Endodermal cell (in vitro differentiated cells): ENCODE results near the gene CAMK2D. TPM values are rescaled to one million over a fixed set of nuclear protein-coding genes. Genes with fewer than 3 reads are reported as not detected.

ENCODE experiments used
- DNase-seq: peaks from one replicate; pipeline ENCODE4 v3.0.0-alpha.2; 2017
- H3K27ac ChIP-seq: 2 replicates; pipeline ENCODE4 v1.5.1; 2013; ENCODE audit warnings: mild to moderate bottlenecking, low read depth, low read length, moderate library complexity
- H3K27me3 ChIP-seq: 2 replicates; pipeline ENCODE4 v1.6.1; 2013; ENCODE audit warnings: mild to moderate bottlenecking, low read length, moderate library complexity; ENCODE audit not compliant: insufficient read depth, control insufficient read depth, poor library complexity, severe bottlenecking
- H3K36me3 ChIP-seq: 2 replicates; pipeline ENCODE4 v1.7.0; 2013; ENCODE audit warnings: mild to moderate bottlenecking, low read length, moderate library complexity; ENCODE audit not compliant: control insufficient read depth, insufficient read depth
- H3K4me1 ChIP-seq: one replicate; pipeline ENCODE4 v1.7.0; 2013; ENCODE audit warnings: low read length; ENCODE audit not compliant: control insufficient read depth, insufficient read depth
- H3K4me3 ChIP-seq: 2 replicates; pipeline ENCODE4 v1.5.1; 2013; ENCODE audit warnings: mild to moderate bottlenecking, low read length, moderate library complexity
- H3K9ac ChIP-seq: 2 replicates; pipeline ENCODE4 v1.6.1; 2013; ENCODE audit warnings: mild to moderate bottlenecking, low read length, moderate library complexity; ENCODE audit not compliant: poor library complexity, severe bottlenecking; ENCODE audit errors: extremely low read depth
- H3K9me3 ChIP-seq: 2 replicates; pipeline ENCODE4 v1.6.1; 2013; ENCODE audit warnings: mild to moderate bottlenecking, low read length, moderate library complexity; ENCODE audit not compliant: control insufficient read depth
- H3K27ac Mint-ChIP-seq: 2 replicates; pipeline ENCODE4 v1.8.0; 2020; ENCODE audit warnings: mixed read lengths
- H3K27me3 Mint-ChIP-seq: 2 replicates; pipeline ENCODE4 v1.8.0; 2021; ENCODE audit warnings: mild to moderate bottlenecking, mixed read lengths; ENCODE audit not compliant: insufficient read depth
- H3K36me3 Mint-ChIP-seq: 2 replicates; pipeline ENCODE4 v1.8.0; 2020; ENCODE audit warnings: low read depth, mixed read lengths
- H3K4me1 Mint-ChIP-seq: 2 replicates; pipeline ENCODE4 v1.8.0; 2020; ENCODE audit warnings: mixed read lengths
- H3K4me3 Mint-ChIP-seq: 2 replicates; pipeline ENCODE4 v1.8.0; 2020; ENCODE audit warnings: mild to moderate bottlenecking, moderate library complexity, mixed read lengths
- H3K9me3 Mint-ChIP-seq: 2 replicates; pipeline ENCODE4 v1.8.0; 2020; ENCODE audit warnings: mild to moderate bottlenecking, mixed read lengths
- CTCF ChIP-seq: fragments of 200-600 bp; sonication (generic); conservative IDR thresholded peaks from 2 replicates; pipeline ENCODE4 v1.5.0; 2021; ENCODE audit warnings: antibody characterized with exemption, mild to moderate bottlenecking
- WGBS, 2 experiments: methylation state at CpG; one replicate each; pipeline versions ENCODE4 v1.1.5 to v1.1.7; 2013; ENCODE audit warnings: missing lambda C conversion rate in 2 of 2, mixed read lengths in 1 of 2; ENCODE audit not compliant: insufficient coverage in 1 of 2, insufficient read length in 1 of 2; 5-methylcytosine and 5-hydroxymethylcytosine counted together
- total RNA-seq, 2 donors: library from RNA; stranded (reverse); fragmentation: NEBNext Ultra II Directional in 1 of 2; extraction: Animal tissue kit (Norgen Biotek cat#: 25700) in 1 of 2; gene quantifications; 2 replicates in 1 of 2; 3 replicates in 1 of 2; pipeline ENCODE4 v1.2.1, GENCODE V29; 2021

CAMK2D gene
- total RNA-seq, 2 donors from 2014 or later: 91.1 to 120 TPM

GRCh38 chr4:113675731-113676697, 85.5 kb downstream of the CAMK2D start:
- Mint-ChIP-seq H3K9me3 (peaks cover 6% of the 10 kb centered on the region), H3K27ac (no peak overlapping the region), H3K27me3 (no peaks in the 10 kb centered on the region), H3K4me3 (no peak overlapping the region), H3K4me1 (peaks cover 53% of the 10 kb centered on the region), H3K36me3 (peaks cover 15% of the 10 kb centered on the region)
- no peak for DNase-seq
- H3K36me3 ChIP-seq: peaks cover 24% of the 10 kb centered on the region
- no peak overlapping the region for H3K9ac ChIP-seq
- H3K4me3 ChIP-seq: no peak overlapping the region
- no peaks in the 10 kb centered on the region for H3K9me3 ChIP-seq
- H3K4me1 ChIP-seq: peaks cover 13% of the 10 kb centered on the region
- TF ChIP-seq CTCF: no peak
- H3K27me3 ChIP-seq: no peaks in the 10 kb centered on the region
- H3K27ac ChIP-seq: no peak overlapping the region
- 85 to 91% methylated on average over 2 of the region's 2 CpGs for WGBS, 2 experiments

GRCh38 chr4:113674733-113675132, 86.8 kb downstream of the CAMK2D start:
- Histone ChIP-seq H3K27me3 (no peaks in the 10 kb centered on the region), H3K36me3 (peaks cover 26% of the 10 kb centered on the region), H3K9ac (no peak overlapping the region), H3K9me3 (no peaks in the 10 kb centered on the region), H3K27ac (no peak overlapping the region), H3K4me3 (no peak overlapping the region), H3K4me1 (peaks cover 13% of the 10 kb centered on the region)
- no peak for DNase-seq
- no peaks in the 10 kb centered on the region for H3K9me3 Mint-ChIP-seq
- no peaks in the 10 kb centered on the region for H3K27me3 Mint-ChIP-seq
- 87 to 95% methylated on average over 2 of the region's 2 CpGs for WGBS, 2 experiments
- no peak overlapping the region for H3K4me3 Mint-ChIP-seq
- peak overlapping the region; percentile 17 for H3K27ac Mint-ChIP-seq
- no peak for TF ChIP-seq CTCF
- peaks cover 46% of the 10 kb centered on the region for H3K4me1 Mint-ChIP-seq
- H3K36me3 Mint-ChIP-seq: peaks cover 6% of the 10 kb centered on the region

- Histone ChIP-seq H3K9ac (no peak overlapping the region), H3K4me1 (peaks cover 13% of the 10 kb centered on the region), H3K4me3 (no peak overlapping the region), H3K27ac (no peak overlapping the region), H3K9me3 (no peaks in the 10 kb centered on the region), H3K36me3 (peaks cover 30% of the 10 kb centered on the region), H3K27me3 (no peaks in the 10 kb centered on the region)
- DNase-seq: no peak
- WGBS, 2 experiments: 97 to 100% methylated on average over 1 of the region's 1 CpG
- H3K27me3 Mint-ChIP-seq: no peaks in the 10 kb centered on the region
- peaks cover 9% of the 10 kb centered on the region for H3K36me3 Mint-ChIP-seq
- TF ChIP-seq CTCF: no peak
- H3K9me3 Mint-ChIP-seq: no peaks in the 10 kb centered on the region
- peaks cover 42% of the 10 kb centered on the region for H3K4me1 Mint-ChIP-seq
- no peak overlapping the region for H3K4me3 Mint-ChIP-seq
- H3K27ac Mint-ChIP-seq: peak overlapping the region; percentile 17
These were observed 87.3 kb downstream of the CAMK2D start for GRCh38 chr4:113674251-113674650.
